Sigmoid colon (tissue), 7 donors: ENCODE measurements around the gene HSD11B2. TPM values are rescaled to one million over a fixed set of nuclear protein-coding genes. Genes with fewer than 3 reads are reported as not detected.

ENCODE experiments used
- DNase-seq: peaks from one replicate; pipeline ENCODE4 v3.0.0-alpha.2; 2019
- H3K27ac ChIP-seq, 4 donors: fragments of 200-600 bp; sonication (generic); one replicate each; pipeline ENCODE4 v1.5.1; 2016 to 2019; ENCODE audit warnings: mild to moderate bottlenecking in 1 of 4
- H3K27me3 ChIP-seq, 3 donors: fragments of 200-600 bp; sonication (generic); one replicate each; pipeline ENCODE4 v1.5.1; 2019; ENCODE audit warnings: mild to moderate bottlenecking in 1 of 3
- H3K36me3 ChIP-seq, 4 donors: fragments of 200-600 bp; sonication (generic); one replicate each; pipeline ENCODE4 v1.5.1; 2016 to 2019
- H3K4me1 ChIP-seq, 4 donors: fragments of 200-600 bp; sonication (generic); one replicate each; pipeline ENCODE4 v1.5.1; 2017 to 2019
- H3K4me3 ChIP-seq, 4 donors: fragments of 200-600 bp; sonication (generic); one replicate each; pipeline ENCODE4 v1.5.1; 2017 to 2019; ENCODE audit warnings: mild to moderate bottlenecking in 2 of 4, moderate library complexity in 1 of 4
- H3K9me3 ChIP-seq, 4 donors: fragments of 200-600 bp in 3 of 4; sonication (generic) in 3 of 4; one replicate each; pipeline versions ENCODE4 v1.5.1 to v1.6.1; 2013 to 2019
- EP300 ChIP-seq, 4 donors: sonication (generic); formaldehyde crosslinking; IDR thresholded peaks; one replicate each; pipeline ENCODE4 v1.6.1; 2017; ENCODE audit warnings: antibody characterized with exemption in 4 of 4
- POLR2A ChIP-seq, 2 donors: fragments of 450-650 bp; IDR thresholded peaks; one replicate each; pipeline ENCODE4 v1.6.1; 2016; ENCODE audit warnings: antibody characterized with exemption in 2 of 2, mild to moderate bottlenecking in 2 of 2, moderate library complexity in 2 of 2
- POLR2AphosphoS5 ChIP-seq, 4 donors: sonication (generic); formaldehyde crosslinking; IDR thresholded peaks; one replicate each; pipeline ENCODE4 v1.6.1; 2017; ENCODE audit warnings: antibody characterized with exemption in 4 of 4
- WGBS, 2 donors: extraction: QIAGEN DNeasy Blood & Tissue Kit; methylation state at CpG; one replicate each; pipeline ENCODE4 v1.1.7; 2013; 5-methylcytosine and 5-hydroxymethylcytosine counted together
- intact Hi-C: fragments of 100-400 bp; cut with DNase I; formaldehyde crosslinking; loops from one replicate; pipeline ENCODE4 v1.15.1; 2023
- polyA plus RNA-seq, 3 donors: library from polyadenylated mRNA; stranded (reverse); fragments of 200-250 nt; gene quantifications; one replicate each; pipeline ENCODE4 v1.2.3, GENCODE V29; 2013
- total RNA-seq, 4 donors: library from RNA; depleted of rRNA; stranded (reverse); fragments of >200 nt; gene quantifications; one replicate each; pipeline ENCODE4 v1.1.0, GENCODE V29; 2016
- TF ChIP-seq, protein P1 (sequence below), 4 experiments: fragments of 450-650 bp in 3 of 4; fragments of 200-600 bp in 1 of 4; IDR thresholded peaks; one replicate each; pipeline ENCODE4 v1.5.1; 2016 to 2019; ENCODE audit warnings: antibody characterized with exemption in 4 of 4, mild to moderate bottlenecking in 3 of 4, moderate library complexity in 2 of 4
- donor health status: healthy with polysubstance abuse.
- donor health status: Bipolar disorder and iron deficiency.
- donor health status: healthy.

The HSD11B2 gene
- total and polyA plus RNA-seq, 7 donors = 0.14 to 353 (median 46.1) TPM; not detected in 1

DNA sequence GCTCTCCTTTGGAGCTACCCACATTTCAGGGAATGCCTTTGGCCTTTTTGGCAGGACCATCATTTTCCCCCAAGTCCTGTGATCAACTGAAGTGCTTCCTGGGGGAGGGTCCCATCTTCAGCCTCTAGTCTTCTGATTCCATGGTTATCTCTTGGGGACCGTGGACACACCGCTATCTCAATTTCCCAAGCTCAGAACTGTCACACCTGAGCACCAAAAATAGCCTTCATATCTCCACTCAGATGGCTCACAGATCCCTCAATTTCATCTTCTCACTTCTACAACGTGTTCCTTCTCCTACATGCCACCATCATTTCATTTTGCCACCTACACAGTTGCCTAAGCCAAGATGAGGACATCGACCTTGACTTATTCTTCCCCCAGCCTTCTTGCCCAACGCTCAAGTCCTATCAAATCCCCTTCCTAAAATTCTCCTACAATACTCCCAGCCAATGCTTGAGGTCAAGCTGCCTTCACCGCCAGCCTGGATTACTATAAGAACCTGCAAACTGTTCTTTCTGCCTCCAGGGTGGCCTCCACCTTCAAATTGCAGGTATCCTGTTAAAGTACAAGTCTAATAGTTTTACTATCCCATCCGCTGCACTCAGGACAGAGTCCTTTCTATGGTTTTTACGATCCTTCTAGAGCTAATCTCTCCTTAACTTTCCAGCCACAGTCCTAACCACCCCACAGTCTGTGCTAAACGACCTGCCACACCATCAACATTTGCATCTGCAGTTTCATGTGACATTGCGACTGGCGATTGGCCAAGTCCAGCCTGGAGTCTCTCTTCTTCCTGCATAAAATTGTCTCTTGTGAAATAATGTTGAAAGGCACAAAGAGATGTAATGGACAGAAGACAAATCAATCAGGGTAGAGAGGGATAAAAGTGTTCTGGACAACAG lies 43.9 kb downstream of the HSD11B2 start:
- peak overlapping the region in 1 of 4 donors; percentile 51 for H3K27ac ChIP-seq

DNA sequence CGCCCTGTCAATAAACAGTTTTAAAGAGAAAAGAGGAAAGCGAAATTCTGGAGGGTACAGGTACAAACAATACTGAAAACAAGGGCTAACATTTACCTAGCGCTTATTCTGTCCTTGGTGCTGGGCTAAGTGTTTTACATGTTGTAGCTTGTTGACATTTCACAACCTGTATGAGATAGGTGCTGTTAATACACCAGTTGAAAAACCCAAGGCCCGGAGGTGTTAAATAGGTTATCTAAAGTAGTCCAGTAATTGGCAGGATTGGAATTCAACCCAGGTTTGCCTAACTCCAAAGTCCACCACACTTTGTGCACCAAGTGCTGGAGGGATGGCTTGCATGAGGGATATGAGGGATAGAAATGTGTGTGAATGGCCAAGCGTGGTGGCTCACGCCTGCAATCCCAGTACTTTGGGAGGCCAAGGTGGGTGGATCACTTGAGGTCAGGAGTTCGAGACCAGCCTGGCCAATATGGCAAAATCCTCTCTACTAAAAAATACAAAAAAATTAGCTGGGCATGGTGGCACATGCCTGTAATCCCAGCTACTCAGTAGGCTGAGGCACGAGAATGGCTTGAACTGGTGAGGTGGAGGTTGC lies 47.1 kb downstream of the HSD11B2 start:
- H3K27ac ChIP-seq = no peak overlapping the region
- peaks cover 0 to 59% (median 56%) of the 10 kb centered on the region in 4 donors for H3K4me1 ChIP-seq
- no peak overlapping the region for H3K4me3 ChIP-seq

More for the DNA sequence above, 43.9 kb downstream of the HSD11B2 start:
- H3K36me3 ChIP-seq = no peaks in the 10 kb centered on the region
- intact Hi-C loops = no loop called here
- H3K4me3 ChIP-seq = no peak overlapping the region
- peaks cover 0 to 57% (median 52%) of the 10 kb centered on the region in 4 donors for H3K4me1 ChIP-seq
- no peaks in the 10 kb centered on the region for H3K9me3 ChIP-seq
- H3K27me3 ChIP-seq = no peaks in the 10 kb centered on the region
- 75 to 86% methylated on average over 11 of the region's 11 CpGs for WGBS, 2 donors
- TF ChIP-seq POLR2AphosphoS5 (IDR thresholded peaks at IDR 0.05) (no peak), POLR2A (IDR thresholded peaks at IDR 0.05) (no peak), EP300 (IDR thresholded peaks at IDR 0.05) (no peak)
- TF ChIP-seq, protein P1, sequence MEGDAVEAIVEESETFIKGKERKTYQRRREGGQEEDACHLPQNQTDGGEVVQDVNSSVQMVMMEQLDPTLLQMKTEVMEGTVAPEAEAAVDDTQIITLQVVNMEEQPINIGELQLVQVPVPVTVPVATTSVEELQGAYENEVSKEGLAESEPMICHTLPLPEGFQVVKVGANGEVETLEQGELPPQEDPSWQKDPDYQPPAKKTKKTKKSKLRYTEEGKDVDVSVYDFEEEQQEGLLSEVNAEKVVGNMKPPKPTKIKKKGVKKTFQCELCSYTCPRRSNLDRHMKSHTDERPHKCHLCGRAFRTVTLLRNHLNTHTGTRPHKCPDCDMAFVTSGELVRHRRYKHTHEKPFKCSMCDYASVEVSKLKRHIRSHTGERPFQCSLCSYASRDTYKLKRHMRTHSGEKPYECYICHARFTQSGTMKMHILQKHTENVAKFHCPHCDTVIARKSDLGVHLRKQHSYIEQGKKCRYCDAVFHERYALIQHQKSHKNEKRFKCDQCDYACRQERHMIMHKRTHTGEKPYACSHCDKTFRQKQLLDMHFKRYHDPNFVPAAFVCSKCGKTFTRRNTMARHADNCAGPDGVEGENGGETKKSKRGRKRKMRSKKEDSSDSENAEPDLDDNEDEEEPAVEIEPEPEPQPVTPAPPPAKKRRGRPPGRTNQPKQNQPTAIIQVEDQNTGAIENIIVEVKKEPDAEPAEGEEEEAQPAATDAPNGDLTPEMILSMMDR (IDR thresholded peaks at IDR 0.05) = no peak
- DNase-seq = no peak

DNA sequence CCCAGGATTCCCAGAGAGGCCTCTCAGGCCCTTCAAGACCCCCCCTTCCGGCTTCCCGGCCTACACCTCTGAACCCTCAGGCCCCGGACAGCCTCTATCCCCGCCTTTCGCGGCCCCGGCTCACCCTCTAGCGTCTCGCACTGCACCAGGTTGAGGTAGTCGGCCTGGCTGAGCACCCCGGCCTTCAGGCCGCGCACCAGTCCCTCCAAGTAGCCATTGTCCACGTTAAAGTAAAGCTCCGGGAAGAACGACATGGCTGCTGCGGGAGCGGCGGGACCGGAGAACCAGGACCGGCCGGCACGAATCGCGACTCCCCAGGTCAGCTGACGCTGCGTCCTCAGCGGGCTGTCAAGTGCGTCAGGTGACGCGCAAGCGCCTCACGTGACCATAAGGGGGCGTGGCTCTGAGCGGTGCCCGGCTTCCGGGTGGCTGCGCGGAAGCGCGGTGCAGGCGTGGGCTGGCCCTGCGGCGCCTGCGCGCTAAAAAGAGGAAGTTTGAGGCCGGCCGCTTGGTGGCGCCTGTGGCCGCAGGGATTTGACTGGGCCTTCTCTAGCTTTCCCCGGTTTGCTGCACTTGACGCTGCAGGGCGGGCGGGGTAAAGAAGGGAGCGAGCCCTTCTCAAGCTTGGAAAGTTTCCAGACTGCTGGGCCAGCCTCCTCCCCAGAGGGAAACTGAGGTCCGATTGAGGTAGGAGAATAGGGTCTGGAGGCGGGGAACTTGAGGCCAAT lies 50.1 kb downstream of the HSD11B2 start, which contains the start of gene ATP6V0D1:
ATP6V0D1 (minus strand) TSS at position 325 of the 728 bp plus-strand sequence; CDS start at position 254, 71 bp downstream.
- Histone ChIP-seq H3K4me1 (peaks cover 0 to 52% (median 47%) of the 10 kb centered on the region in 4 donors), H3K9me3 (no peaks in the 10 kb centered on the region), H3K36me3 (peaks cover 0 to 8% (median 0%) of the 10 kb centered on the region in 4 donors), H3K27me3 (no peaks in the 10 kb centered on the region), H3K4me3 (peak within 1 kb of the TSS; percentile 82 to 97 (median 94)), H3K27ac (peak within 1 kb of the TSS; percentile 87 to 98 (median 94))
- TF ChIP-seq, protein P1 (IDR thresholded peaks at IDR 0.05) = peak; percentile 80 to 89 (median 86)
- TF ChIP-seq EP300 (IDR thresholded peaks at IDR 0.05) (peak in 1 of 4 donors; percentile 80), POLR2AphosphoS5 (IDR thresholded peaks at IDR 0.05) (peak; percentile 91 to 98 (median 95)), POLR2A (IDR thresholded peaks at IDR 0.05) (peak; percentile 57 to 77)
- intact Hi-C loops = loop anchor here (5.0 kb wide), 2 partner anchors 41 to 186 kb away; partner anchors contain the start of genes C16orf86 and ENKD1
- DNase-seq = peak; percentile 99
- WGBS, 2 donors = 0% methylated on average over 57 of the region's 57 CpGs

More for the DNA sequence above, 47.1 kb downstream of the HSD11B2 start:
- TF ChIP-seq, protein P1 (IDR thresholded peaks at IDR 0.05) = no peak
- intact Hi-C loops = no loop called here
- H3K9me3 ChIP-seq = no peaks in the 10 kb centered on the region
- no peaks in the 10 kb centered on the region for H3K27me3 ChIP-seq
- 90 to 93% methylated on average over 8 of the region's 8 CpGs for WGBS, 2 donors
- DNase-seq = no peak
- no peaks in the 10 kb centered on the region for H3K36me3 ChIP-seq

DNA sequence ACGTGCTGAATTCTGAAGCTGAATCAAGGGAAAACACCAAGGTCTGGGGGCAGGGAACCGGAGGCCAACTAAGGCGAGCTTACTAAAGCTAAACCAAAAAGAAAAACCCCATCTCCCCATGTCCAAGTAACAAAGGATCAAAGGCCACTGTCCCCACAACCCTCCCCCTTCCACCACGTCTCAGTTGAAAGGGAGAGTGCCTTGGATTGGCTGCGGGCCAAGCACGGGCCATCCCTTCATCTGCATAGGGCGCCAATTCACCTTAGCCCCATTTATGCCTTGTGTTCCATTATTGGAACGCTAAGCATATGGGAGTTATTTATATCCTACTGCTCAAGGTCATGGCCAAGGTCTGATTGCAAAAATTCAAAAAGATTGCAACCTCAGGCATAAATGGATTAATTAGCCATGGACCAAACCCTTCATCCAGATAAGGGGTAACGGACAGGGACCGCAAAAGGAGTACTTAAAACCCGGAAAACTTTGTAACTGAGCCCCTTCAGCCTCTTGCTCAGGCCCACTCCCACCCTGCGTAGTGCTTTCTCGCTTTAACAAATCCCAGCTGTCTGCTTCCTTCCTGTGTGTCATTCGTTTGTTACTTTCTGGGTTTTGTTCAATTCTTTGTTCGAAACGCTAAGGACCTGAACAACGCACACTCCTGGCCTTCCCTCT lies 50.8 kb downstream of the HSD11B2 start:
- TF ChIP-seq POLR2A (IDR thresholded peaks at IDR 0.05) (no peak), EP300 (IDR thresholded peaks at IDR 0.05) (no peak), POLR2AphosphoS5 (IDR thresholded peaks at IDR 0.05) (no peak)
- TF ChIP-seq, protein P1 (IDR thresholded peaks at IDR 0.05) = no peak
- Histone ChIP-seq H3K4me3 (peak overlapping the region; percentile 35 to 97 (median 90)), H3K9me3 (no peaks in the 10 kb centered on the region), H3K4me1 (peaks cover 0 to 45% (median 40%) of the 10 kb centered on the region in 4 donors), H3K36me3 (peaks cover 0 to 8% (median 0%) of the 10 kb centered on the region in 4 donors), H3K27me3 (no peaks in the 10 kb centered on the region), H3K27ac (peak overlapping the region; percentile 80 to 98 (median 94))
- 12 to 23% methylated on average over 17 of the region's 17 CpGs for WGBS, 2 donors
- intact Hi-C loops = loop anchor here (5.0 kb wide), 2 partner anchors 41 to 186 kb away; partner anchors contain the start of genes C16orf86 and ENKD1
- peak; percentile 86 for DNase-seq
